Endothelial cell of umbilical vein (primary cell): ENCODE measurements around the gene LAMA4. TPM values are rescaled to one million over a fixed set of nuclear protein-coding genes. Genes with fewer than 3 reads are reported as not detected.

ENCODE experiments used
- BruUV-seq: library from RNA; stranded (reverse); fragments of 400-500 nt; replicated peaks from 2 replicates; lab custom pipeline; 2021; lab: Mats Ljungman, UMichigan
- CTCF ChIA-PET: fragments of 300-600, 350-600 bp; sonication (Branson Sonifier 250); formaldehyde crosslinking; loops from one replicate; lab custom pipeline; 2021; ENCODE audit warnings: antibody characterized with exemption, inconsistent platforms; lab: Charles Lee
- POLR2A ChIA-PET: fragments of 300-600, 350-600 bp; sonication (Branson Sonifier 250); formaldehyde crosslinking; loops from one replicate; lab custom pipeline; 2021; ENCODE audit warnings: antibody characterized with exemption, inconsistent platforms; lab: Charles Lee
- DNase-seq: peaks from one replicate; pipeline ENCODE4 v3.0.0-alpha.2; 2011; ENCODE audit warnings: low read depth, low spot score
- FAIRE-seq: peaks from 2 replicates; lab custom pipeline; 2011; peaks lifted over from hg19 to GRCh38; lab: Jason Lieb, UNC
- H2AFZ ChIP-seq: 2 replicates; pipeline ENCODE4 v1.6.0; 2012; ENCODE audit warnings: low read depth, low read length, control low read depth, inconsistent platforms
- H3K27ac ChIP-seq: 2 replicates; pipeline ENCODE4 v1.5.1; 2011; ENCODE audit warnings: low read depth, mild to moderate bottlenecking, control low read depth, low read length, moderate library complexity; ENCODE audit not compliant: insufficient read depth
- H3K27me3 ChIP-seq, 2 experiments: 2 replicates each; pipeline versions ENCODE4 v1.6.0 to v1.6.1; 2011; ENCODE audit warnings: low read length in 2 of 2, mixed read lengths in 1 of 2; ENCODE audit not compliant: control insufficient read depth in 2 of 2, insufficient read depth in 2 of 2
- H3K36me3 ChIP-seq, 2 experiments: 2 replicates in 1 of 2; 3 replicates in 1 of 2; pipeline ENCODE4 v1.5.1; 2011; ENCODE audit warnings: low read length in 2 of 2, mild to moderate bottlenecking in 1 of 2, moderate library complexity in 1 of 2; ENCODE audit not compliant: control insufficient read depth in 2 of 2, insufficient read depth in 2 of 2; ENCODE audit errors: extremely low read depth in 1 of 2
- H3K4me1 ChIP-seq: 3 replicates; pipeline ENCODE4 v1.5.1; 2011; ENCODE audit warnings: mild to moderate bottlenecking, low read length; ENCODE audit not compliant: control insufficient read depth, insufficient read depth; ENCODE audit errors: extremely low read depth
- H3K4me2 ChIP-seq: 2 replicates; pipeline ENCODE4 v1.6.1; 2011; ENCODE audit warnings: low read length, control low read depth, mixed read lengths; ENCODE audit not compliant: insufficient read depth
- H3K4me3 ChIP-seq, 3 experiments: fragments of 200-600 bp in 1 of 3; sonication (generic), shearing (Covaris generic) in 1 of 3; replicated peaks in 1 of 3; 2 replicates each; pipeline ENCODE4 v1.5.1; 2011 to 2016; ENCODE audit warnings: control low read depth in 3 of 3, low read length in 3 of 3, mild to moderate bottlenecking in 2 of 3, inconsistent platforms in 1 of 3, low read depth in 1 of 3, moderate library complexity in 1 of 3; ENCODE audit not compliant: insufficient read depth in 1 of 3
- H3K79me2 ChIP-seq: 2 replicates; pipeline ENCODE4 v1.6.0; 2012; ENCODE audit warnings: low read length, inconsistent platforms; ENCODE audit not compliant: control insufficient read depth, insufficient read depth
- H3K9ac ChIP-seq: replicated peaks from 2 replicates; pipeline ENCODE3; 2011; ENCODE audit warnings: low read length, control low read depth; ENCODE audit not compliant: insufficient read depth; ENCODE audit errors: extremely low read depth
- H3K9me1 ChIP-seq: replicated peaks from 3 replicates; pipeline ENCODE4 v1.6.0; 2011; ENCODE audit warnings: mild to moderate bottlenecking, low read length; ENCODE audit not compliant: control insufficient read depth, insufficient read depth; ENCODE audit errors: extremely low read depth
- H3K9me3 ChIP-seq: replicated peaks from 2 replicates; pipeline ENCODE4 v1.5.1; 2012; ENCODE audit warnings: low read length, inconsistent platforms; ENCODE audit not compliant: control insufficient read depth, insufficient read depth
- H4K20me1 ChIP-seq: replicated peaks from 2 replicates; pipeline ENCODE3; 2011; ENCODE audit warnings: mild to moderate bottlenecking, low read length; ENCODE audit not compliant: control insufficient read depth, insufficient read depth; ENCODE audit errors: extremely low read depth
- CTCF ChIP-seq, 2 donors: IDR thresholded peaks; 1 replicate in 1 of 2; 2 replicates in 1 of 2; pipeline ENCODE4 v1.5.1; 2011; ENCODE audit warnings: low read length in 2 of 2, mild to moderate bottlenecking in 2 of 2, moderate library complexity in 2 of 2, control low read depth in 1 of 2, inconsistent platforms in 1 of 2, low read depth in 1 of 2; ENCODE audit not compliant: insufficient read depth in 1 of 2; ENCODE audit errors: extremely low read depth in 1 of 2
- EZH2 ChIP-seq: IDR thresholded peaks from 2 replicates; pipeline ENCODE4 v1.6.1; 2012; ENCODE audit warnings: borderline replicate concordance, low read depth, mild to moderate bottlenecking, moderate library complexity, low read length, inconsistent platforms; ENCODE audit not compliant: severe bottlenecking
- FOS ChIP-seq: IDR thresholded peaks from 2 replicates; pipeline ENCODE4 v1.6.1; 2011; ENCODE audit warnings: mild to moderate bottlenecking, low read length, moderate library complexity, borderline replicate concordance; ENCODE audit not compliant: insufficient read depth
- GATA2 ChIP-seq: IDR thresholded peaks from 2 replicates; pipeline ENCODE4 v1.7.0; 2011; ENCODE audit warnings: low read depth, mild to moderate bottlenecking, moderate library complexity, mixed read lengths, low read length; ENCODE audit not compliant: insufficient read length, insufficient read depth
- JUN ChIP-seq: IDR thresholded peaks from 2 replicates; pipeline ENCODE4 v1.6.1; 2011; ENCODE audit warnings: borderline replicate concordance, low read depth; ENCODE audit not compliant: insufficient read length, insufficient read depth
- MAX ChIP-seq: IDR thresholded peaks from 2 replicates; pipeline ENCODE4 v1.6.1; 2011; ENCODE audit not compliant: insufficient read depth, insufficient read length
- MYC ChIP-seq: IDR thresholded peaks from one replicate; pipeline ENCODE4 v1.6.1; 2011; ENCODE audit warnings: mild to moderate bottlenecking, low read depth, low read length
- POLR2A ChIP-seq: IDR thresholded peaks from 2 replicates; pipeline ENCODE4 v1.6.1; 2012; ENCODE audit warnings: low read depth, mild to moderate bottlenecking, control low read depth, low read length
- POLR2AphosphoS5 ChIP-seq: IDR thresholded peaks from 2 replicates; pipeline ENCODE4 v1.6.1; 2012; ENCODE audit warnings: low read depth, mild to moderate bottlenecking, control low read depth, low read length, moderate library complexity; ENCODE audit not compliant: insufficient read depth
- dilution Hi-C: fragments of 300-500 bp; cut with MboI; formaldehyde crosslinking; loops from one replicate; pipeline ENCODE4 v1.15.0; 2019; ENCODE audit warnings: low sequenced_read_pairs; ENCODE audit not compliant: extremely low pct_ligation_motif_present
- intact Hi-C: fragments of 100-400 bp; cut with micrococcal nuclease; formaldehyde crosslinking; loops from one replicate; pipeline ENCODE4 v1.10.0; 2022
- polyA plus RNA-seq, 4 experiments: library from polyadenylated mRNA; depleted of rRNA in 3 of 4; stranded (reverse) in 3 of 4; unstranded in 1 of 4; fragments of >200 nt; gene quantifications; 2 replicates each; pipeline versions ENCODE4 v1.2.1 to v1.2.3, GENCODE V29; 2011 to 2012; ENCODE audit warnings: missing spikeins in 1 of 4
- total RNA-seq: library from RNA; stranded (reverse); gene quantifications from 2 replicates; pipeline ENCODE4 v1.2.3, GENCODE V29; 2021

LAMA4 gene
- total and polyA plus RNA-seq, 2 donors (not counting 3 experiments of a cell fraction or from before 2014, with no cell fraction given): 384 to 629 TPM

GRCh38 chr6:112177092-112177491, 77.3 kb downstream of the LAMA4 start:
- no peak for FAIRE-seq
- Histone ChIP-seq H4K20me1 (no peaks in the 10 kb centered on the region), H3K27ac (no peak overlapping the region), H3K9me1 (no peaks in the 10 kb centered on the region), H3K4me1 (peaks cover 8% of the 10 kb centered on the region), H3K9ac (no peak overlapping the region), H3K27me3 (no peaks in the 10 kb centered on the region), H3K79me2 (no peaks in the 10 kb centered on the region), H3K36me3 (peaks cover 54 to 60% of the 10 kb centered on the region in 2 experiments), H3K9me3 (no peaks in the 10 kb centered on the region), H3K4me3 (no peak overlapping the region), H3K4me2 (no peak overlapping the region), H2AFZ (no peak overlapping the region)
- intact Hi-C loops: no loop called here
- dilution Hi-C loops: no loop called here
- TF ChIP-seq GATA2 (no peak), MYC (no peak), EZH2 (no peak), CTCF (IDR thresholded peaks at IDR 0.05; ENCODE audit: extremely low read depth in 1 of 2, insufficient read depth in 1 of 2, low read depth in 1 of 2, low read length in 2 of 2) (no peak), JUN (no peak), POLR2A (no peak), FOS (no peak), POLR2AphosphoS5 (no peak), MAX (no peak)
- POLR2A ChIA-PET: no interaction called here
- BruUV-seq: no TSS peak
- no peak for DNase-seq
- CTCF ChIA-PET: interaction anchor here (1.1 kb wide), 1 partner anchor 91 kb away, joined by 3 read pairs; no protein-coding TSS in a partner anchor
